DMS53 treated with DMSO at 0.1 percent for 48 hours (cell line): Measurements from ENCODE around the gene UBN1.
"Not testable (repeated sequence)": the region's sequence is repeated elsewhere in the genome, so short reads cannot be mapped to it uniquely, and the experiment has no call there.

Source experiments
- DNase-seq: peaks from one replicate; lab custom pipeline; 2025; ENCODE audit not compliant: unreplicated experiment; lab: John Stamatoyannopoulos, UW

The UBN1 gene

DNA sequence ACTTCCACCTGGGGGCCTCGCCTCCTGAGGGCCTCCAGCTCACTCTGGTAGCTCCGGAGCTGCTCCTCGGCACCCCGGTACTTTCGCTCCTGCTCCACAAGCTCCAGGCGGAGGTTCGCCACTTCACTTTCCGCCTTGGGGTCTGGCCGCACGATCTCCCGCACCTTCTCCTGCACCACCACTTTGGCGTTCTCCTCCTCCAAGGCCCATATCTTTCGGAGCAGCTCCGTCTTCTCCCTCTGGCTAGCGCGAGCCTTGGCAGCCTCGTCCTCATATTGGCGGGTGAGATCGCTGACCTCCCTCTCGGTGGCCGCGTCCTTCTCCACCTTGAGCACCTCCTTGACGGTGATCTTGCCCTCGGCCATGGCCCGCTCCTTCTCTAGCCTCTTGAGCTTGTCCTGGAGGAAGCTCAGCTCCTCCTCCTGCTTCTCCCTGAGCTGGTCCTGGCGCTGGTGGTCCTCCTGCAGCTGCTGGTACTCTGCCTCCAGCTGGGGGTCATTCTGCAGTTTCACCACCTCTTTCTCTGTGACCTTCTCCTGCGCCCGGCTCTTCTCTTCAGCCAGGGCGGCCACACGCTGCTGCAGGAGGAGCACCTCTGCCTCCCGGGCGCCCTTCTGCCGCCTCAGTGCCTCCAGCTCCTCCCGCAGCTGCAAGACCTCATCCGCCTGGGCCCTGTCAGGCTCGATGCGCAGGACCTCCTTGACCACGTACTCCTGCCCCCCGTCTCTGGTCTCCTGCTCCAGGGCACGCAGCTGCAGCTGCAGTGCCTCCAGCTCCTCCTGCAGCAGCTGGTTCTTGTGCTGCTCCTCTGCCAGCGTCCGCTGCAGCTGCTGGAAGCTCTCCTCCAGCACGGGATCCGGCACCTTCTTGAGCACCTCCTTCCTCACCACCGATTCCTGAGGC lies 37.9 kb downstream of the UBN1 start:
- DNase-seq, result no peak

DNA sequence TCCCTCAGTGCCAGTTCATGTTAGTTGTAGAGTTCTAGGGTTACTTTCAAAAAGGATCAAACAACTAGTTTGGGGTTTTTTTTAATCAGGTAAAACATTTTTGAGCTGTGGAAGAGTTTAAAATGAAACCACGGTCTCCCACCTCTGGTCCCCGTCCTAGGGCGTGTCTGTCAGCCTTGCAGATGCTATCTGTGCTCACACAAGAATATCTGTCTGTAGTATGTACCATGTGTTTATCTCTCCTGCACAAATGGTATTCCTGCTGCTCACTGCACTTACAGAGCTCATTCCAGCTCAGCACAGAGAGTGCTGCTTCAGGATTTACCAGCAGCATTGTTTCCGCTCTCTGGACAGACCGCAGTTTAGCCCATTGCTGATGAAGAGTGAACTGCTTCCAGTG lies 38.9 kb downstream of the UBN1 start:
- no peak for DNase-seq

- no peak for DNase-seq
Measured at GRCh38 chr16:4888428-4889135, 41.3 kb downstream of the UBN1 start.

DNA sequence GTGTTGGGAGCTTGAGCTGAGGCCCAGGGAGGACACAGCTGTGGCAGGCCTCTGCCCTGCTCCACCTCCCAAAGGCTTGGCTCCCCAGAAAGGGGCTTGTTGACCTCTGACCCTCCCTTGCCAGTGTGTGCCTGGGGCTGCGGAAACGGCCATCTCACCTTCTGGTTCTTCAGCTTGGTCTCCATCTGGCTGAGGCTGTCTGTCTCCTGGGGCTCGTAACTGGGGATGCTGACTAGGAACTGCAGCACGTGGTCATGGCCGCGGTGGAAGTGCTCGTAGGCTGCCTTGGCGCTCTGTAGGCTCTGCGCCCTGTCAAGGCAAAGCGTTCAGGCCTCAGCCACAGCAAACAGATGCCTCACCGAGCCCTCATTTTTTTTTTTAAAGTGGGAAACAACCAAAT lies 42.7 kb downstream of the UBN1 start:
- DNase-seq, result no peak

DNA sequence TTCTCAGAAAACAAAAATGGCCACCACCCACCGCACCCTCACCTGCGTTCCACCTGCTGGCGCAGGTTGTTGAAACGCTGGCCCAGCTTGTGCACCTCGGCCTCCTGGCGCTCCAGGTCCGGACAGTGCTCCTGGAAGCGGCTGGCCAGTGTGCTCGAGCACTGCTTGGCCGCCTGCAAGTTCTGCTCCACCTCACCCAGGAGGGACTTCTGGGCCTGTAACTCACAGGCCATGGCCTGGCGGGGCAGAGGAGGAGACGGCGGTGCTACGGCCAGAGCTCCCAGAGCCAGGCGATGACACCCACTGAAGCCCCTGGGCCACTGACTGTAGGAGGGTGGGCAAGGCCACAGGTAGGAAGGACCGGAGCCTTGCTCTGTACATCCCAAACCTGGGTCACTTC lies 43.4 kb downstream of the UBN1 start:
- no peak for DNase-seq

DNA sequence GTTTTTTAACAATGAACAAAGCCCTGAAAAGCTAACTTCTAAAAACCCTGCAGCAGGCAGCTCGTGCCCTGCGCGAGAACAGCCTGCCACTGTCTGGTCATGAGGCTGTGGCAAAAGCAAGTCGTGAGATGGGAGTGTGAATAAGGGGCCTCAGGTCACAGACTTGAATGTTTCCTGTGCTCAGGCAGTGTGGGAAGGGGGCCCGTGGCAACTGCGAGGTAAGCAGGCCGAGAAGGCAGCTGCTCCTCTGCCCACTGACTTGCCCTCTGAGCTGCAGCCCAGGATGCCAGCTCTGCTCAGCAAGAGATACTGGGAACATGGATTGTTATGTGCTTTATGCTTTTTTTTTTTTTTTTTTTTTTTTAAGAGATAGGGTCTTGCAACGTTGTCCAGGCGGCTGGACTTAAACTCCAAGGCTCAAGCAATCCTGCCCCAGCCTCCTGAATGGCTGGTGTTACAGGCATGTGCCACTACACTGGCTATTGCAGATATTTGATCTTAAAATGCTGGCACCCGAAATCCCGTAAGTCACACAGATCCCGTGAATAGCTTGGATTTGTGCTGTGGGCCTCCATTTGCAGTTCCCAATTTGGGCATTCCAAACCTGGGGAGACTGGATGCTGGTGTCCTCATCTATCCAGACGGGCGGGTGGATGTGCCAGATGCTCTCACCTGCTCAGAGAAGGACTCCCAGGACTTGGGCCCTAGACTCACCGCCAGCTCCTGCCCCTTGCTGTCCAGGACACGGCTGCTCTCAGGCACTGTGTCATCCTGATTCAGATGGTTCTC lies 44.0 kb downstream of the UBN1 start:
- no peak for DNase-seq

GRCh38 chr16:4891886-4892216 lies 44.6 kb downstream of the UBN1 start:
- no peak for DNase-seq

DNA sequence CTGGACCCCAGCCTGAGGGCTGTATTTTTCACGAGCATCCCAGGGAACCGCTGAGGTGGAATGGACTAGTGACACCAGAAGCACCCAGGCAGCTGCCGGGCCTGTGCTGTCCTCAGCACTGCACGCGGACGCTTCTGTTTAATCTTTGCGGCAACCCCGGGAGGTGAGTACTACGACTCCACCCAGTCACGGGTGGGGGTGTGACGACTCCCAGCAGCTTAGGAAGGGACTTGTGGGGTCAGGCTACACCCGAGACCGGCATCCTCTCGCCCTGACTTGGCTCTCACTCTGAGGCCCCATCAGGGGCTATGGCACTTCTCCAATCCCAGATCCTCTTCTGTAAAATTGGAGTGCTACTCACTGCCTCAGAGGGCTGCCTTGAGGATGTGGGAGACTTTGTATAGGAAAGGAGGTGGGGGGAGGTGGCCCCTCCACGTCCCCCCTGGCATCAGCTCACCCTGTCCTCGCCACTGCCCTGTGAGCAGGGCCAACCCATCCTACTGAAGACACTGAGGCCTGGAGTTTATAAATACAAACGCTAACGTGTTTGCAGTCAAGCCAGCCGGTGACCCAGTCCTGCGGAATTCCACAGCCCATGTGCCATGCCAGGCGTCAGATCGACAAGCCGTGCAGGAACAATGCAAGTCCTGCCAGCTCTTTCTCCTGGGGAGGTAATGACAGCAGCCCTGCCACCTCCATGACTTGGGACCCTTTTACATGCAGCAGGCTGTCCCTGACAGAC lies 45.3 kb downstream of the UBN1 start:
- no peak for DNase-seq

GRCh38 chr16:4893103-4893862 lies 46.0 kb downstream of the UBN1 start:
- no peak for DNase-seq

- no peak for DNase-seq
Measured at GRCh38 chr16:4894276-4895150, 47.2 kb downstream of the UBN1 start.

DNA sequence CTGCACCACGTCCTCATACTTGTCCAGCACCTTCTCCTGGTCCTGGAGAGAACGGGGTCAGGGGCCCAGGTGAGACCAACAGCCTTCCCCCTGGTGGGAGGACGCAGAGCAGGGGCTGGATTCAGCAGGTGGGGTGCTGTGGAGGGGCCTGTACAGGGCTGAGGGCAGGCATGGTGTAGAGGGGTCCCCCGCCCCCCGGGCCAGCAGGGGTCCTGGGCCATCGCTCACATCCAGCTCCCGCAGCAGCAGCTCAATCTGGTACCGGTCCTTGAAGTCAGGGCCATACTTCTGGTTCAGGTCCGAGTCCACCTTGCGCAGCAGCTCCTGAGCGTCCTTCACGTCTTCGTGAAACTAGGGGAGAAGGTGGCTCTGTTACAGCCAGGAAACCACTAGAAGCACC lies 48.1 kb downstream of the UBN1 start:
- no peak for DNase-seq

DNA sequence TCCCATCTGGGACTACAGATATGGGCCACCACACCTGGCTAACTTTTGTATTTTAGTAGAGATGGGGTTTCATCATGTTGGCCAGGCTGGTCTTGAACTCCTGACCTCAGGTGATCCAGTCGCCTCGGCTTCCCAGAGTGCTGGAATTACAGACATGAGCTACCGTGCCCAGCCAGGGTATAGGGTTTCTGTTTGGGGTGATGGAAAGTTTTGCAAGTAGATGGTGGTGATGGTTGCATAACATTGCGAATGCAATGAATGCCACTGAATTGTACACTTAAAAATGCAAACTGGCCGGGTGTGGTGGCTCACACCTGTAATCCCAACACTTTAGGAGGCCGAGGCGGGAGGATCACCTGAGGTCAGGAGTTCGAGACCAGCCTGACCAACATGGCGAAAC lies 49.5 kb downstream of the UBN1 start:
- not testable (repeated sequence) for DNase-seq

GRCh38 chr16:4897328-4897727 lies 50.0 kb downstream of the UBN1 start:
- DNase-seq, result no peak

DNA sequence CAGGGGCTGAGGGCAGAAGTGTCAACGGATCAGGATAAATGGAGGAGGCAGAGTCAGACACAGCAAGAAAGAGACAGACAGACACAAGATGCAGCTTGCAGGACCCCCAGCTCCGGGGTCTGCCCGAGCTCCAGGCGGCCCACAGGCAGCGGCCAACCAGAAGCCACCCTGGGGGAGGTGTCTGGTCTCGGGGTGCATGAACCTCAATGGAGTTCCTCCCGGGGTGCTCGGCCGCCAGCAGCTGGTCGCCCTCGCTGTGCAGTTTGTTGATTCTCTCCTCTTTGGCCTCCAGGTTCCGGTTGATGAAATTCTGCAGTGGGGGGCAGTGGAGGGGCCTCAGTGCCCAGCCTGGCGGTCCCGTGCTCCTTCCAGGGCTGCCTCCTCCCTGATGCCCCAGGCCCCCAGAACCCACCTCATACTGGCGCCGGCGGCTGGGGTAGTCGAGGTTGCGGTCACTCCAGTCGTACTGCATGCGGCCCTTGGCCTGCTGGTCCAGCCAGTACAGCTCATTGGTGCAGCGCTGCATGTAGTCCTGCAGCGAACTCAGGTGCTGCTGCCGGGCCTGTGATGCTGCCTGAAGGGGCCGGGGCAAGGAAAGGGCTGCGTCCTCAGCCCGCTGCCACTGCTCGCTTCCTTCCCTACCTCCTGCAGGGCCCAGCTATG lies 51.7 kb downstream of the UBN1 start:
- DNase-seq, result no peak

DNA sequence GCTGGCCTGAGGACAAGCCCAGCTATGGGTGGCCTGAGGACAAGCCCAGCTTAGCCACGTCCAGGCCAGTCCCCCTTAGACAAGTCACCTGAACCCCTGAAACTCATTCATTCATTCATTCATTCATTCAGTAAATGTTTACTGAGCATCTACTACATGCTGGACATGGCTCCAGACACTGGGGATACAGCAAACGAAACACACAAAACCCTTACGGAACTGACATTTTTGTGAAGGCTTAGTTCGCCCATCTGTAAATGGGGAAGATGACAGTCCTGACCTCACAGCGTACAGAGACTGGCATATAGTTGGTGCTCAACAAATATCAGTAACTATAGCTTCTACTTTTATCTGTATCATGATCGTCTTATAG lies 52.2 kb downstream of the UBN1 start:
- DNase-seq, result no peak

- DNase-seq, result no peak
Measured at GRCh38 chr16:4900036-4900435, 52.8 kb downstream of the UBN1 start.

DNA sequence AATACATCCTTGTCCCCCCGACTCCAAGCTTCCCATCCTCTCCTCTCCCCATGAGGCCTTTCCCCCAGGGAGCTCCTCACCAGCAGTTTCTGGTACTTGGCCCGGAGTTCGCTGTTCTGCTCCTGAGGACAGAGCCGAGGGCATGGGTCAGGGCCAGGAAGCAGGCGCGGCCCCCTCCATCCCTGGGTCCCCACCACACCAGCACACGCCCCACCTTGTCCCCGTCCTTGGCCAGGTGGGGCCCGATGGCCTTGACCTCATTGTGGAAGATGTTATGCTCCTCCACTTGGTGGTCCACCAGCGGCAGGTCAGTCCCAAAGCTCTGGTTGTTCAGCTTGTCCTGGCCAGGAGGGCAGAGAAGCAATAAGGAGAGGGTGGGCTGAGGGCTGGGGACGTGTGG lies 53.5 kb downstream of the UBN1 start:
- no peak for DNase-seq

DNA sequence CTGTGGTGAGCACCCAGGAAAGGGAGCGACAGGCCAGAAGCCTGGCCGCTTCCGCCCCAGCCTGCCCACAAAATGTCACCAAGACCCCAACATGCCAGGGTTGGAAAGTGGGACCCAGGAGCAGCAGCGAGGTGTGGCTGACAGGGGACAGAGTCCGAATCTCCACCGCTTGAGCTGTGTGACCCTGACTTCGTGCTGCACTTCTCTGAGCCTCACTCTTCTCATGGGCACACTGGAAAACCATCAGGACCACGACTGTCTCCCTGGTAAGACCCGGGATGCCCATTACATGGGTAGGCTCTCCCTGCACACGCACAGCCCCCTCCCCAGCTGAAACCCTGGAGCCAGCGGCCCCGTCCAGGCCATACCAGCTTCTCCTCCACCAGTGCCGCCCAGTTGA lies 54.8 kb downstream of the UBN1 start:
- no peak for DNase-seq
